ENCODE results near the gene CD70. TPM values are rescaled to one million over a fixed set of nuclear protein-coding genes. Genes with fewer than 3 reads are reported as not detected.
A peak's percentile ranks its signal among the peaks of the same experiment; 100 is the strongest.

CD70 gene
- polyA plus RNA-seq, 3 donors, result 0.12 TPM; not detected in 2

- no peak for TF ChIP-seq CTCF (IDR thresholded peaks at IDR 0.05)
- Histone ChIP-seq H3K4me2 (replicated peaks; ENCODE audit: extremely low read depth, low read length, poor library complexity, severe bottlenecking) (no peak overlapping the region), H3K27me3 (ENCODE audit: control insufficient read depth in 2 of 2, insufficient read depth in 2 of 2, low read length in 2 of 2) (peaks cover 6 to 24% of the 10 kb centered on the region in 2 donors), H3K36me3 (replicated peaks in 1 of 2; ENCODE audit: control insufficient read depth in 1 of 2, insufficient read depth in 2 of 2, low read length in 2 of 2) (no peaks in the 10 kb centered on the region), H4K20me1 (ENCODE audit: insufficient read depth, low read length) (no peaks in the 10 kb centered on the region), H3K79me2 (ENCODE audit: insufficient read depth, low read length) (no peaks in the 10 kb centered on the region), H3K9ac (ENCODE audit: insufficient read depth, low read length, poor library complexity, severe bottlenecking) (no peak overlapping the region), H3K27ac (ENCODE audit: low read depth in 1 of 2, low read length in 2 of 2) (no peak overlapping the region), H3K4me1 (ENCODE audit: control insufficient read depth in 1 of 2, insufficient read depth in 2 of 2, low read length in 2 of 2) (peaks cover 0 to 4% of the 10 kb centered on the region in 2 donors), H3K9me3 (replicated peaks in 1 of 2; ENCODE audit: control insufficient read depth in 1 of 2, insufficient read depth in 1 of 2, low read length in 2 of 2) (peaks cover 0 to 12% of the 10 kb centered on the region in 2 donors), H3K4me3 (replicated peaks in 1 of 3; ENCODE audit: low read depth in 2 of 3, low read length in 3 of 3) (no peak overlapping the region), H2AFZ (ENCODE audit: insufficient read depth, low read depth, low read length, poor library complexity, severe bottlenecking) (no peak overlapping the region)
- peaks cover 32 to 57% (median 39%) of the 10 kb centered on the region in 3 donors for H3K27me3 Mint-ChIP-seq (ENCODE audit: low read depth in 3 of 3)
- H3K9me3 Mint-ChIP-seq, result peaks cover 0 to 16% (median 9%) of the 10 kb centered on the region in 7 donors
- peaks cover 10% of the 10 kb centered on the region for H3K4me1 Mint-ChIP-seq
- H3K27ac Mint-ChIP-seq, result no peak overlapping the region
- no peak for DNase-seq
- H3K36me3 Mint-ChIP-seq, result no peaks in the 10 kb centered on the region
- 79% methylated on average over 5 of the region's 7 CpGs for WGBS (ENCODE audit: insufficient coverage)
- H3K4me3 Mint-ChIP-seq, result no peak overlapping the region
- intact Hi-C loops (cut with micrococcal nuclease), result no loop called here
Observed at GRCh38 chr19:6596621-6597020, 5.7 kb upstream of the CD70 start.

GRCh38 chr19:6593651-6594416, 2.9 kb upstream of the CD70 start:
- TF ChIP-seq CTCF (IDR thresholded peaks at IDR 0.05), result no peak
- DNase-seq, result peak in 1 of 3 donors; percentile 18
- Histone ChIP-seq H4K20me1 (ENCODE audit: insufficient read depth, low read length) (no peaks in the 10 kb centered on the region), H3K79me2 (ENCODE audit: insufficient read depth, low read length) (no peaks in the 10 kb centered on the region), H3K4me2 (replicated peaks; ENCODE audit: extremely low read depth, low read length, poor library complexity, severe bottlenecking) (no peak overlapping the region), H3K27me3 (ENCODE audit: control insufficient read depth in 2 of 2, insufficient read depth in 2 of 2, low read length in 2 of 2) (peaks cover 31 to 52% of the 10 kb centered on the region in 2 donors), H3K36me3 (replicated peaks in 1 of 2; ENCODE audit: control insufficient read depth in 1 of 2, insufficient read depth in 2 of 2, low read length in 2 of 2) (no peaks in the 10 kb centered on the region), H3K4me1 (ENCODE audit: control insufficient read depth in 1 of 2, insufficient read depth in 2 of 2, low read length in 2 of 2) (peaks cover 20 to 27% of the 10 kb centered on the region in 2 donors), H3K4me3 (replicated peaks in 1 of 3; ENCODE audit: low read depth in 2 of 3, low read length in 3 of 3) (no peak overlapping the region), H3K9ac (ENCODE audit: insufficient read depth, low read length, poor library complexity, severe bottlenecking) (no peak overlapping the region), H3K27ac (ENCODE audit: low read depth in 1 of 2, low read length in 2 of 2) (no peak overlapping the region), H2AFZ (ENCODE audit: insufficient read depth, low read depth, low read length, poor library complexity, severe bottlenecking) (no peak overlapping the region), H3K9me3 (replicated peaks in 1 of 2; ENCODE audit: control insufficient read depth in 1 of 2, insufficient read depth in 1 of 2, low read length in 2 of 2) (peaks cover 6 to 12% of the 10 kb centered on the region in 2 donors)
- H3K27me3 Mint-ChIP-seq (ENCODE audit: low read depth in 3 of 3), result peaks cover 59 to 76% (median 65%) of the 10 kb centered on the region in 3 donors
- peaks cover 4 to 6% of the 10 kb centered on the region in 2 donors for H3K36me3 Mint-ChIP-seq
- peak overlapping the region in 1 of 2 donors; percentile 23 for H3K4me3 Mint-ChIP-seq
- peak overlapping the region in 1 of 7 donors; percentile 6 for H3K27ac Mint-ChIP-seq
- H3K9me3 Mint-ChIP-seq, result peaks cover 0 to 34% (median 23%) of the 10 kb centered on the region in 7 donors
- intact Hi-C loops (cut with micrococcal nuclease), result no loop called here
- H3K4me1 Mint-ChIP-seq, result peaks cover 33% of the 10 kb centered on the region
- WGBS (ENCODE audit: insufficient coverage), result 79% methylated on average over 6 of the region's 11 CpGs
